ENCODE measurements around the gene GPC6. TPM values are rescaled to one million over a fixed set of nuclear protein-coding genes. Genes with fewer than 3 reads are reported as not detected.

Gene GPC6
- polyA plus RNA-seq, 1 donor (not counting 4 experiments of a cell fraction or from before 2014, with no cell fraction given): 0.42 TPM

DNA sequence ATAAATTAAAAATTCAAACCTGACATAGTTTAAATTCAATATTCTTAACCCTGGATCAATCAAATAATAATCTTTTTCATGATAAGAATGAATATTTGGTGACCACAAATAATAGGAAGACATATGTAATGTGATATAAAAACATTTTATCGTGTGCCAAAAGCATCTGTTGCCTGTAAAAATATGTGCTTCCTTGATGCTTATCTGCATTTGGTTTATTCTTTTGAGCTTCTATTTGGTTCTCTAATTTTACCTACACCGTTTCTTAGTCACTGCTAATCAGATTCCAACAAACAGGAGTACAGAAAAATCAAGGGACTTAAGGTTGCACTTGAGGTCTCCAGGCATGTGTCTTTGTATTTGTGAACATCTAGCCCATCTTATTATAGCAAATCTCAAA is 978.3 kb downstream of the GPC6 start:
- FAIRE-seq (no peak), DNase-seq (ENCODE audit: low read depth, low spot score) (no peak)
- Histone ChIP-seq H3K4me3 (ENCODE audit: control insufficient read depth in 2 of 3, extremely low read depth in 1 of 3, insufficient read depth in 2 of 3, low read depth in 1 of 3, low read length in 3 of 3) (no peak overlapping the region), H3K9me1 (ENCODE audit: control insufficient read depth, extremely low read depth, insufficient read depth, low read length) (no peaks in the 10 kb centered on the region), H3K36me3 (ENCODE audit: control insufficient read depth in 2 of 2, extremely low read depth in 1 of 2, insufficient read depth in 2 of 2, low read length in 2 of 2) (no peaks in the 10 kb centered on the region), H4K20me1 (ENCODE audit: control insufficient read depth, extremely low read depth, insufficient read depth, low read length) (no peaks in the 10 kb centered on the region), H3K4me1 (ENCODE audit: control insufficient read depth, extremely low read depth, insufficient read depth, low read length) (no peaks in the 10 kb centered on the region), H3K27ac (ENCODE audit: control insufficient read depth, insufficient read depth, low read length) (no peak overlapping the region), H3K9me3 (ENCODE audit: control insufficient read depth, low read depth, low read length) (no peaks in the 10 kb centered on the region), H3K79me2 (ENCODE audit: control insufficient read depth, insufficient read depth, low read length) (no peaks in the 10 kb centered on the region), H3K4me2 (ENCODE audit: control insufficient read depth, extremely low read depth, insufficient read depth, low read depth, low read length) (no peak overlapping the region), H2AFZ (ENCODE audit: control insufficient read depth, low read length) (no peak overlapping the region), H3K9ac (ENCODE audit: control insufficient read depth, extremely low read depth, insufficient read depth, low read length) (no peak overlapping the region), H3K27me3 (ENCODE audit: control insufficient read depth, extremely low read depth, insufficient read depth, low read length) (no peaks in the 10 kb centered on the region)
- TF ChIP-seq, protein P1, sequence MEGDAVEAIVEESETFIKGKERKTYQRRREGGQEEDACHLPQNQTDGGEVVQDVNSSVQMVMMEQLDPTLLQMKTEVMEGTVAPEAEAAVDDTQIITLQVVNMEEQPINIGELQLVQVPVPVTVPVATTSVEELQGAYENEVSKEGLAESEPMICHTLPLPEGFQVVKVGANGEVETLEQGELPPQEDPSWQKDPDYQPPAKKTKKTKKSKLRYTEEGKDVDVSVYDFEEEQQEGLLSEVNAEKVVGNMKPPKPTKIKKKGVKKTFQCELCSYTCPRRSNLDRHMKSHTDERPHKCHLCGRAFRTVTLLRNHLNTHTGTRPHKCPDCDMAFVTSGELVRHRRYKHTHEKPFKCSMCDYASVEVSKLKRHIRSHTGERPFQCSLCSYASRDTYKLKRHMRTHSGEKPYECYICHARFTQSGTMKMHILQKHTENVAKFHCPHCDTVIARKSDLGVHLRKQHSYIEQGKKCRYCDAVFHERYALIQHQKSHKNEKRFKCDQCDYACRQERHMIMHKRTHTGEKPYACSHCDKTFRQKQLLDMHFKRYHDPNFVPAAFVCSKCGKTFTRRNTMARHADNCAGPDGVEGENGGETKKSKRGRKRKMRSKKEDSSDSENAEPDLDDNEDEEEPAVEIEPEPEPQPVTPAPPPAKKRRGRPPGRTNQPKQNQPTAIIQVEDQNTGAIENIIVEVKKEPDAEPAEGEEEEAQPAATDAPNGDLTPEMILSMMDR (optimal IDR thresholded peaks at IDR 0.05 in 1 of 3, IDR thresholded peaks at IDR 0.05 in 1 of 3, conservative IDR thresholded peaks at IDR 0.05 in 1 of 3; ENCODE audit: extremely low read depth in 1 of 3, insufficient read depth in 2 of 3, low read length in 3 of 3): no peak
- TF ChIP-seq EZH2 (IDR thresholded peaks at IDR 0.05; ENCODE audit: low read length): no peak
- dilution Hi-C loops (cut with MboI; ENCODE audit: extremely low pct_ligation_motif_present, low sequenced_read_pairs): no loop called here

DNA sequence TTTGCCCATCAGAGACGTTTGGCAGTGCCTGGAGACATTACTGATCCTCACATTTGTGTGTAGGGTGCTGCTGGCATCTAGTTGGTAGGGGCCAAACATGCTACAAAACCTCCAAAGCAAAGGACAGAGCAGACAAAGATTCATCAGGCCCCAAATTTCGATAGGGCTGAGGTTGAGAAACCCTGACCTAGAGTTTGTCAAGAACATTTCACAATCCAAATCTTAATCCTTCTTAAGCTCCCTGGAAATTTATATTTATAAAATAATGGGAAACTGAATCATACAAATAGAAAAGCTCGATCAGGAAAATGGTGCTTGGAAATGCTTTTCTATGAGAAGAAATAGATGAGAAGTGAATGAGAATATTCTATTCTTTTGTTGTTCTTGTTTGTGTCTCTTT is 979.3 kb downstream of the GPC6 start:
- Histone ChIP-seq H4K20me1 (ENCODE audit: control insufficient read depth, extremely low read depth, insufficient read depth, low read length) (no peaks in the 10 kb centered on the region), H3K36me3 (ENCODE audit: control insufficient read depth in 2 of 2, extremely low read depth in 1 of 2, insufficient read depth in 2 of 2, low read length in 2 of 2) (no peaks in the 10 kb centered on the region), H3K27me3 (ENCODE audit: control insufficient read depth, extremely low read depth, insufficient read depth, low read length) (no peaks in the 10 kb centered on the region), H3K9me1 (ENCODE audit: control insufficient read depth, extremely low read depth, insufficient read depth, low read length) (no peaks in the 10 kb centered on the region), H3K4me3 (ENCODE audit: control insufficient read depth in 2 of 3, extremely low read depth in 1 of 3, insufficient read depth in 2 of 3, low read depth in 1 of 3, low read length in 3 of 3) (no peak overlapping the region), H3K4me1 (ENCODE audit: control insufficient read depth, extremely low read depth, insufficient read depth, low read length) (no peaks in the 10 kb centered on the region), H3K27ac (ENCODE audit: control insufficient read depth, insufficient read depth, low read length) (no peak overlapping the region), H3K9me3 (ENCODE audit: control insufficient read depth, low read depth, low read length) (no peaks in the 10 kb centered on the region), H3K79me2 (ENCODE audit: control insufficient read depth, insufficient read depth, low read length) (no peaks in the 10 kb centered on the region), H2AFZ (ENCODE audit: control insufficient read depth, low read length) (no peak overlapping the region), H3K4me2 (ENCODE audit: control insufficient read depth, extremely low read depth, insufficient read depth, low read depth, low read length) (no peak overlapping the region), H3K9ac (ENCODE audit: control insufficient read depth, extremely low read depth, insufficient read depth, low read length) (no peak overlapping the region)
- DNase-seq (ENCODE audit: low read depth, low spot score) (no peak), FAIRE-seq (no peak)
- TF ChIP-seq, protein P1 (optimal IDR thresholded peaks at IDR 0.05 in 1 of 3, IDR thresholded peaks at IDR 0.05 in 1 of 3, conservative IDR thresholded peaks at IDR 0.05 in 1 of 3; ENCODE audit: extremely low read depth in 1 of 3, insufficient read depth in 2 of 3, low read length in 3 of 3): no peak
- TF ChIP-seq EZH2 (IDR thresholded peaks at IDR 0.05; ENCODE audit: low read length): no peak
- dilution Hi-C loops (cut with MboI; ENCODE audit: extremely low pct_ligation_motif_present, low sequenced_read_pairs): no loop called here

All from keratinocyte (primary cell).